ENCODE measurements around the gene RAB38. TPM values are rescaled to one million over a fixed set of nuclear protein-coding genes. Genes with fewer than 3 reads are reported as not detected.

RAB38 gene
- total and polyA plus RNA-seq, 10 of the 15 experiments (the other 5 are each of a cell fraction or from before 2014, with no cell fraction given): 8.4 to 30.5 (median 11.7) TPM

- peak; percentile 21; the same call in 1 of the 2 replicates for TF ChIP-seq ZNF687 (IDR thresholded peaks at IDR 0.05)
- no peak for TF ChIP-seq BCLAF1 (IDR thresholded peaks at IDR 0.05)
- TF ChIP-seq, protein P1, sequence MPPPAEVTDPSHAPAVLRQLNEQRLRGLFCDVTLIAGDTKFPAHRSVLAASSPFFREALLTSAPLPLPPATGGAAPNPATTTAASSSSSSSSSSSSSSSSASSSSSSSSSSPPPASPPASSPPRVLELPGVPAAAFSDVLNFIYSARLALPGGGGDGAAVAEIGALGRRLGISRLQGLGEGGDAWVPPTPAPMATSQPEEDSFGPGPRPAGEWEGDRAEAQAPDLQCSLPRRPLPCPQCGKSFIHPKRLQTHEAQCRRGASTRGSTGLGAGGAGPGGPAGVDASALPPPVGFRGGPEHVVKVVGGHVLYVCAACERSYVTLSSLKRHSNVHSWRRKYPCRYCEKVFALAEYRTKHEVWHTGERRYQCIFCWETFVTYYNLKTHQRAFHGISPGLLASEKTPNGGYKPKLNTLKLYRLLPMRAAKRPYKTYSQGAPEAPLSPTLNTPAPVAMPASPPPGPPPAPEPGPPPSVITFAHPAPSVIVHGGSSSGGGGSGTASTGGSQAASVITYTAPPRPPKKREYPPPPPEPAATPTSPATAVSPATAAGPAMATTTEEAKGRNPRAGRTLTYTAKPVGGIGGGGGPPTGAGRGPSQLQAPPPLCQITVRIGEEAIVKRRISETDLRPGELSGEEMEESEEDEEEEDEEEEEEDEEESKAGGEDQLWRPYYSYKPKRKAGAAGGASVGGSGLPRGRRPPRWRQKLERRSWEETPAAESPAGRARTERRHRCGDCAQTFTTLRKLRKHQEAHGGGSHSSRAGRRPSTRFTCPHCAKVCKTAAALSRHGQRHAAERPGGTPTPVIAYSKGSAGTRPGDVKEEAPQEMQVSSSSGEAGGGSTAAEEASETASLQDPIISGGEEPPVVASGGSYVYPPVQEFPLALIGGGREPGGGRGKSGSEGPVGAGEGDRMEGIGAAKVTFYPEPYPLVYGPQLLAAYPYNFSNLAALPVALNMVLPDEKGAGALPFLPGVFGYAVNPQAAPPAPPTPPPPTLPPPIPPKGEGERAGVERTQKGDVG (CRISPR knock-in tag; IDR thresholded peaks at IDR 0.05): no peak
- TF ChIP-seq ZNF217 (IDR thresholded peaks at IDR 0.05): no peak
- no peak for TF ChIP-seq HDAC6 (IDR thresholded peaks at IDR 0.05; ENCODE audit: unreplicated experiment)
- TF ChIP-seq SMC3 (IDR thresholded peaks at IDR 0.05; ENCODE audit: borderline replicate concordance, low read length): no peak
- TF ChIP-seq SMAD5 (IDR thresholded peaks at IDR 0.05; ENCODE audit: low read depth): no peak
- TF ChIP-seq, protein P2, sequence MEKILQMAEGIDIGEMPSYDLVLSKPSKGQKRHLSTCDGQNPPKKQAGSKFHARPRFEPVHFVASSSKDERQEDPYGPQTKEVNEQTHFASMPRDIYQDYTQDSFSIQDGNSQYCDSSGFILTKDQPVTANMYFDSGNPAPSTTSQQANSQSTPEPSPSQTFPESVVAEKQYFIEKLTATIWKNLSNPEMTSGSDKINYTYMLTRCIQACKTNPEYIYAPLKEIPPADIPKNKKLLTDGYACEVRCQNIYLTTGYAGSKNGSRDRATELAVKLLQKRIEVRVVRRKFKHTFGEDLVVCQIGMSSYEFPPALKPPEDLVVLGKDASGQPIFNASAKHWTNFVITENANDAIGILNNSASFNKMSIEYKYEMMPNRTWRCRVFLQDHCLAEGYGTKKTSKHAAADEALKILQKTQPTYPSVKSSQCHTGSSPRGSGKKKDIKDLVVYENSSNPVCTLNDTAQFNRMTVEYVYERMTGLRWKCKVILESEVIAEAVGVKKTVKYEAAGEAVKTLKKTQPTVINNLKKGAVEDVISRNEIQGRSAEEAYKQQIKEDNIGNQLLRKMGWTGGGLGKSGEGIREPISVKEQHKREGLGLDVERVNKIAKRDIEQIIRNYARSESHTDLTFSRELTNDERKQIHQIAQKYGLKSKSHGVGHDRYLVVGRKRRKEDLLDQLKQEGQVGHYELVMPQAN (conservative IDR thresholded peaks at IDR 0.05): no peak
- TF ChIP-seq ZNF274 (IDR thresholded peaks at IDR 0.05; ENCODE audit: insufficient read depth, insufficient read length): no peak
- TF ChIP-seq NFIC (IDR thresholded peaks at IDR 0.05; ENCODE audit: low read depth, low read length): no peak
- peak; percentile 37; the same call in 1 of the 2 replicates for TF ChIP-seq MTA2 (IDR thresholded peaks at IDR 0.05; ENCODE audit: low read depth)
- peak; percentile 16 to 33; a peak in 2 of 4 replicates for TF ChIP-seq IKZF2 (IDR thresholded peaks at IDR 0.05)
- TF ChIP-seq ZBTB11 (CRISPR knock-in tag; IDR thresholded peaks at IDR 0.05): no peak
Observed at GRCh38 chr11:88164320-88164719, 10.9 kb downstream of the RAB38 start (continued).
